ENCODE measurements around the gene GPR18. TPM values are rescaled to one million over a fixed set of nuclear protein-coding genes. Genes with fewer than 3 reads are reported as not detected.

GPR18 gene
- total and polyA plus RNA-seq, 2 of the 4 experiments (the other 2 are of a cell fraction) = not detected

DNA sequence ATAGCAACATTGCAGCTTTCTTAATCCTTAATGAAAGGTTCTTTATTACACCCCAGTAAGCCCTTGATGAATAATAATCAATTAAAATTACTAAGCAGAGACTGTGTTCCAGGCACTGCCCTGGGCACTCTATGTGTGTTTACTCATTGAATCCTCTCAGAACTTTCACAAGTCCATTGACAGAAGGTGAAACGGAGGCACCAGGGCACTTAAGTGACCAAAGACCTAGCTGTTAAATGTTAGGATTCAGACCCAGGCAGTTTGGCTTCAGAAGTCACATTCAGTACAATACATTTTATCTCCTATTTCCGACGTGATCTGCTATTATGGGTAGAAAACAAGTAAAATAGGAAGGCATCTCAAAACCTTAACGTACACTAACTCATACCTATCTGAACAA lies 46.4 kb upstream of the GPR18 start:
- Histone ChIP-seq H3K79me1 (ENCODE audit: low read depth in 1 of 2, low read length in 2 of 2) (peaks cover 5 to 11% of the 10 kb centered on the region in 2 experiments; a peak in 3 of 4 replicates), H2BK120ac (ENCODE audit: low read depth, low read length) (no peak overlapping the region), H3K4me2 (ENCODE audit: low read depth, low read length) (no peak overlapping the region), H3K36me3 (ENCODE audit: control insufficient read depth, insufficient read depth, low read length) (peaks cover 2% of the 10 kb centered on the region; the same call in 1 of the 2 replicates), H3K4me3 (ENCODE audit: insufficient read depth, low read depth, low read length) (no peak overlapping the region), H3K9ac (ENCODE audit: low read depth, low read length) (no peak overlapping the region), H3K9me1 (ENCODE audit: insufficient read depth, low read length) (peaks cover 9% of the 10 kb centered on the region; the same call in 1 of the 2 replicates), H2AK9ac (replicated peaks; ENCODE audit: low read depth, low read length, poor library complexity) (no peak overlapping the region), H3K23ac (ENCODE audit: low read depth, low read length) (no peak overlapping the region), H2AFZ (replicated peaks; ENCODE audit: low read length, poor library complexity) (no peak overlapping the region), H3K4me1 (ENCODE audit: control insufficient read depth, insufficient read depth, low read length) (peaks cover 3% of the 10 kb centered on the region; the same call in 1 of the 2 replicates), H4K8ac (ENCODE audit: low read depth in 2 of 2, low read length in 2 of 2) (no peak overlapping the region), H3K4ac (ENCODE audit: low read depth, low read length) (no peak overlapping the region), H4K20me1 (ENCODE audit: insufficient read depth, low read length) (peaks cover 7% of the 10 kb centered on the region), H4K91ac (ENCODE audit: insufficient read depth, low read depth, low read length) (no peak overlapping the region), H3K56ac (ENCODE audit: extremely low read depth, insufficient read depth, low read length) (no peak overlapping the region), H2BK5ac (ENCODE audit: low read depth, low read length, poor library complexity, severe bottlenecking) (no peak overlapping the region), H2BK20ac (ENCODE audit: low read depth, low read length) (no peak overlapping the region), H4K5ac (ENCODE audit: low read depth, low read length) (no peak overlapping the region), H2BK15ac (ENCODE audit: low read depth, low read length) (no peak overlapping the region; the same call in 2 of the 3 replicates), H3K14ac (replicated peaks; ENCODE audit: low read depth, low read length) (no peak overlapping the region), H2AK5ac (ENCODE audit: low read depth, low read length) (no peak overlapping the region), H3K27ac (ENCODE audit: insufficient read depth, low read length) (no peak overlapping the region), H3K27me3 (ENCODE audit: control insufficient read depth, insufficient read depth, low read length) (no peaks in the 10 kb centered on the region), H3K18ac (ENCODE audit: low read depth, low read length) (no peak overlapping the region), H3K9me3 (ENCODE audit: control insufficient read depth, insufficient read depth, low read length) (no peaks in the 10 kb centered on the region)
- DNase-seq = no peak
- no peak for ATAC-seq (ENCODE audit: low read depth)
- dilution Hi-C loops (cut with HindIII; ENCODE audit: low sequenced_read_pairs, unreplicated experiment) = no loop called here
- no peak for TF ChIP-seq NFE2L2 (IDR thresholded peaks at IDR 0.05; ENCODE audit: low read depth, low read length)
- TF ChIP-seq CEBPB (IDR thresholded peaks at IDR 0.05; ENCODE audit: low read depth, low read length) = no peak
- TF ChIP-seq, protein P1, sequence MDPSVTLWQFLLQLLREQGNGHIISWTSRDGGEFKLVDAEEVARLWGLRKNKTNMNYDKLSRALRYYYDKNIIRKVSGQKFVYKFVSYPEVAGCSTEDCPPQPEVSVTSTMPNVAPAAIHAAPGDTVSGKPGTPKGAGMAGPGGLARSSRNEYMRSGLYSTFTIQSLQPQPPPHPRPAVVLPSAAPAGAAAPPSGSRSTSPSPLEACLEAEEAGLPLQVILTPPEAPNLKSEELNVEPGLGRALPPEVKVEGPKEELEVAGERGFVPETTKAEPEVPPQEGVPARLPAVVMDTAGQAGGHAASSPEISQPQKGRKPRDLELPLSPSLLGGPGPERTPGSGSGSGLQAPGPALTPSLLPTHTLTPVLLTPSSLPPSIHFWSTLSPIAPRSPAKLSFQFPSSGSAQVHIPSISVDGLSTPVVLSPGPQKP (IDR thresholded peaks at IDR 0.05; ENCODE audit: borderline replicate concordance, low read depth, low read length) = no peak
- no peak for TF ChIP-seq CHD1 (IDR thresholded peaks at IDR 0.05; ENCODE audit: low read depth, low read length)
- no peak for TF ChIP-seq RAD21 (IDR thresholded peaks at IDR 0.05; ENCODE audit: low read length)
- no peak for TF ChIP-seq SMC3 (IDR thresholded peaks at IDR 0.05; ENCODE audit: low read depth, low read length)
- TF ChIP-seq, protein P2, sequence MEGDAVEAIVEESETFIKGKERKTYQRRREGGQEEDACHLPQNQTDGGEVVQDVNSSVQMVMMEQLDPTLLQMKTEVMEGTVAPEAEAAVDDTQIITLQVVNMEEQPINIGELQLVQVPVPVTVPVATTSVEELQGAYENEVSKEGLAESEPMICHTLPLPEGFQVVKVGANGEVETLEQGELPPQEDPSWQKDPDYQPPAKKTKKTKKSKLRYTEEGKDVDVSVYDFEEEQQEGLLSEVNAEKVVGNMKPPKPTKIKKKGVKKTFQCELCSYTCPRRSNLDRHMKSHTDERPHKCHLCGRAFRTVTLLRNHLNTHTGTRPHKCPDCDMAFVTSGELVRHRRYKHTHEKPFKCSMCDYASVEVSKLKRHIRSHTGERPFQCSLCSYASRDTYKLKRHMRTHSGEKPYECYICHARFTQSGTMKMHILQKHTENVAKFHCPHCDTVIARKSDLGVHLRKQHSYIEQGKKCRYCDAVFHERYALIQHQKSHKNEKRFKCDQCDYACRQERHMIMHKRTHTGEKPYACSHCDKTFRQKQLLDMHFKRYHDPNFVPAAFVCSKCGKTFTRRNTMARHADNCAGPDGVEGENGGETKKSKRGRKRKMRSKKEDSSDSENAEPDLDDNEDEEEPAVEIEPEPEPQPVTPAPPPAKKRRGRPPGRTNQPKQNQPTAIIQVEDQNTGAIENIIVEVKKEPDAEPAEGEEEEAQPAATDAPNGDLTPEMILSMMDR (conservative IDR thresholded peaks at IDR 0.05; ENCODE audit: low read depth, low read length) = no peak
- TF ChIP-seq MXI1 (IDR thresholded peaks at IDR 0.05; ENCODE audit: borderline replicate concordance, low read depth, low read length) = no peak
- no peak for TF ChIP-seq RCOR1 (IDR thresholded peaks at IDR 0.05; ENCODE audit: insufficient replicate concordance, low read length)
- TF ChIP-seq FOS (IDR thresholded peaks at IDR 0.05; ENCODE audit: low read depth, low read length) = no peak
- TF ChIP-seq POLR2A (IDR thresholded peaks at IDR 0.05; ENCODE audit: low read depth, low read length) = no peak
- no peak for TF ChIP-seq BHLHE40 (IDR thresholded peaks at IDR 0.05; ENCODE audit: low read depth, low read length)
- TF ChIP-seq MAZ (IDR thresholded peaks at IDR 0.05; ENCODE audit: borderline replicate concordance, low read depth, low read length) = no peak
- no peak for TF ChIP-seq MAFK (IDR thresholded peaks at IDR 0.05; ENCODE audit: low read depth, low read length)
- TF ChIP-seq, protein P3, sequence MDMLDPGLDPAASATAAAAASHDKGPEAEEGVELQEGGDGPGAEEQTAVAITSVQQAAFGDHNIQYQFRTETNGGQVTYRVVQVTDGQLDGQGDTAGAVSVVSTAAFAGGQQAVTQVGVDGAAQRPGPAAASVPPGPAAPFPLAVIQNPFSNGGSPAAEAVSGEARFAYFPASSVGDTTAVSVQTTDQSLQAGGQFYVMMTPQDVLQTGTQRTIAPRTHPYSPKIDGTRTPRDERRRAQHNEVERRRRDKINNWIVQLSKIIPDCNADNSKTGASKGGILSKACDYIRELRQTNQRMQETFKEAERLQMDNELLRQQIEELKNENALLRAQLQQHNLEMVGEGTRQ (IDR thresholded peaks at IDR 0.05; ENCODE audit: low read depth, low read length) = no peak
- TF ChIP-seq RFX5 (IDR thresholded peaks at IDR 0.05; ENCODE audit: low read depth, low read length) = no peak
- intact Hi-C loops (cut with micrococcal nuclease) = no loop called here
- in situ Hi-C loops (cut with MboI; ENCODE audit: low sequenced_read_pairs) = no loop called here
- CTCF ChIA-PET = interaction anchor here (1.1 kb wide), 1 partner anchor 38 kb away, joined by 3 read pairs; no protein-coding TSS in a partner anchor
- no CpG with 5 or more reads among the region's 4 CpGs for WGBS, 2 experiments (ENCODE audit: extremely low coverage in 2 of 2, insufficient read length in 1 of 2)
- POLR2A ChIA-PET (ENCODE audit: unreplicated experiment) = no interaction called here
- BruUV-seq (replicated peaks) = no TSS peak

Data from IMR-90 (cell line).